Ectodermal cell (in vitro differentiated cells): Measurements from ENCODE around the gene PLP2.

Experiments
- H3K27ac ChIP-seq: 2 replicates; pipeline ENCODE4 v1.7.0; 2013; ENCODE audit warnings: mild to moderate bottlenecking, low read depth, low read length; ENCODE audit not compliant: insufficient read depth, poor library complexity, severe bottlenecking
- H3K27me3 ChIP-seq: 2 replicates; pipeline ENCODE4 v1.7.0; 2013; ENCODE audit warnings: mild to moderate bottlenecking, low read length; ENCODE audit not compliant: insufficient read depth, control insufficient read depth, poor library complexity, severe bottlenecking
- H3K36me3 ChIP-seq: one replicate; pipeline ENCODE4 v1.7.0; 2013; ENCODE audit warnings: low read length; ENCODE audit not compliant: control insufficient read depth, insufficient read depth
- H3K4me1 ChIP-seq: one replicate; pipeline ENCODE4 v1.7.0; 2013; ENCODE audit warnings: low read length; ENCODE audit not compliant: control insufficient read depth, insufficient read depth
- H3K4me3 ChIP-seq: 2 replicates; pipeline ENCODE4 v1.7.0; 2013; ENCODE audit warnings: low read depth, low read length, control low read depth; ENCODE audit not compliant: insufficient read depth
- H3K9me3 ChIP-seq: 2 replicates; pipeline ENCODE4 v1.7.0; 2013; ENCODE audit warnings: mild to moderate bottlenecking, low read length, moderate library complexity; ENCODE audit not compliant: control insufficient read depth
- WGBS, 2 experiments: methylation state at CpG; one replicate each; pipeline ENCODE4 v1.1.7; 2013; ENCODE audit warnings: missing lambda C conversion rate in 2 of 2; 5-methylcytosine and 5-hydroxymethylcytosine counted together

The PLP2 gene

DNA sequence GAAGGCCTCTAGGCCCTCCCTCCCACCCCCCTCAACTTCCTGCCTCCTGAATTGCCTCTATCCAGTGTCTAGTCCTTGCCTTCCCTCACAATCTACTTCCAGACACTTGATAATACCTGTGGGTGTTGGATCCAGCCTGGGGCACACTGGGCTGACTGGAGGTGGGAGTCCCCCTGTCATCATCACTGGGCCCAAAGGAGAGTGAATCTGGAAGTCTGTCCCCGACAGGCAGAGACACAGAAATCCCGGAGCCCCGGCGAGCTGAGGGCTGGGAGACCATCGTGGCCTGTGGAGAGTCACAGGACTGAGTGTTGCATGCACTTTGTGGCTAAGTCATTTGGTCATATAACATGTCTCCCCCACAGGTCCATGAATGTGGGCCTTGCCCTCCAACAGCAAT is 36.7 kb downstream of the PLP2 start:
- Histone ChIP-seq H3K4me1 (no peaks in the 10 kb centered on the region), H3K36me3 (no peaks in the 10 kb centered on the region), H3K27ac (no peak overlapping the region), H3K4me3 (no peak overlapping the region), H3K27me3 (no peaks in the 10 kb centered on the region), H3K9me3 (no peaks in the 10 kb centered on the region)
- 94 to 96% methylated on average over 5 of the region's 5 CpGs for WGBS, 2 experiments

DNA sequence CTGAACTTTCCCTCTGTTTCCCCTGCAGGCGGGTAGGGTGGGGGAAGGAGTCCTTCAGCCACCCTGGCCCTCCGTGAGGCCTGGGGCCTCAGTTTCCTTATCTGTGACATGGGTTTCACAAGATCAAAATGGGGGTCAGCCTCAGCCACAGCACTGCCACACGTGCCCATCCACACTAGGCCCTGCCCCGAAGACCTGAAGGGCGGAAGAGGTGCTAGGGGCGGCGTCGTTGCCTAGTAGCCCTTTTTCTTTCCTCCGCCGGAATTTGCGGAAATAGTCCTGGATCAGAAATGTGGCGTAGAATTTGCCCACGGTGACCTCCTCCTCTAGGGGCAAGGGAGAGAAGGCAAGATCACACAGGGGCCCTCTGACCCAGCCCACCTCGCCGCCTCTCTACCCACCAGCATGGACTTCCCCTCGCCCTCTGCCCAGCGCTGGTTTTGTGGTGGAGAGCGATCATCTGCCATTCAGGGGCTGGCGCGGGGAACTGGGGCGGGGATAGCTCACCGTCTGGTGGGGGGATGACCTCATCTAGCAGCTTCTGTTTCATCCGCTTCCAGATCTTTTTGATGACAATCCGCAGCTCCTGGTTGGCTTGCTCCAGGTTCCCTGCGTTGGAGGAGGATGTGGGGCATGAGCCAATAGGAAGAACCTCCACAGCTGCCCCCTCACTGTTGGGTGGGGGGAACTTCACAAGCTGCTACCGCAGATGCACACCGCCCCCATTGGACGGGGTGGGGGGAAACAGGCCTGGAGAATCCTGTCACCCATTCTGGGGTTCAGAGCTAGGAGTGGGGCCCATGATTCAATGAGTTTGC is 37.9 kb downstream of the PLP2 start:
- Histone ChIP-seq H3K4me3 (no peak overlapping the region), H3K4me1 (no peaks in the 10 kb centered on the region), H3K27ac (no peak overlapping the region), H3K36me3 (no peaks in the 10 kb centered on the region), H3K9me3 (no peaks in the 10 kb centered on the region), H3K27me3 (no peaks in the 10 kb centered on the region)
- 73 to 74% methylated on average over 28 of the region's 28 CpGs for WGBS, 2 experiments

DNA sequence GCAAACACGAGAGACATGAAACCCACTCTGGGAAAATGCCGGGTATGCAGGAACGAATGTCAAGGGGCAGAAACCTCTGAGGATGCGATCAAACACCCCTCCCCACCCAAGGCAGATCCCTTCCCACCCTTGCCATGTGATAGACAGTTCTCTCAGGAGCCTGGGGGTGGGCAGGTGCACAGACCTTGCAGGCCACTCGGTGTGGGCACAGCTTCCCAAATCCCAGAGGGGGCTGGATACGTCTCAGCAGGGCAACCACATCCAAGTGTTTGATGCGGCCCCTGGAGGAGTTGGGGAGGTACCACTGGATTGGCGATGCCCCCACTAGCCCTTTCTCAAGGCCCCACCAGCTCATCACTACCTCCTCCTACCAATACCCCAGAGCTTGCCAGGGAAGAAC is 38.7 kb downstream of the PLP2 start:
- Histone ChIP-seq H3K4me3 (no peak overlapping the region), H3K36me3 (no peaks in the 10 kb centered on the region), H3K27me3 (no peaks in the 10 kb centered on the region), H3K9me3 (no peaks in the 10 kb centered on the region), H3K4me1 (no peaks in the 10 kb centered on the region), H3K27ac (no peak overlapping the region)
- WGBS, 2 experiments, result 91 to 95% methylated on average over 7 to 8 of the region's 8 CpGs

DNA sequence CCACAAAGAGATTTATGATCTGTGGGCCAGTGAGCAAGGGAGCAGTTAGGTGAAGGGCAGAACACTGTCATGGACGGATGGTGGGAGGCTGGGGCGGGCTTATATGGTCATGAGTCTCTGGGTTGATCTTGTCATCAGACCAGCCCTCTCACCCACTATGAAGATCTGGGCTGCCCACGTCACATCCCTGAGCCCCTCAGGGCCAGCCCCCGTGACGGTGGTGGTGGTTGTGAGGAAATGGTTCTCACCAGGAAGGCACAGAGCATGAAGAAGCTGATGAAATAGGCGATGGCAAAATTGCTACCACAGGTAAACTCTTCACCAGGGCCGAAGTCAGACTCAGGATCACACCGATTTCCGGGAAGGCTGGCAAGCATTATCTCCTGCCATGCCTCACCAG is 39.4 kb downstream of the PLP2 start:
- Histone ChIP-seq H3K36me3 (no peaks in the 10 kb centered on the region), H3K4me1 (no peaks in the 10 kb centered on the region), H3K9me3 (no peaks in the 10 kb centered on the region), H3K27me3 (no peaks in the 10 kb centered on the region), H3K4me3 (no peak overlapping the region), H3K27ac (no peak overlapping the region)
- 91 to 95% methylated on average over 9 of the region's 9 CpGs for WGBS, 2 experiments

DNA sequence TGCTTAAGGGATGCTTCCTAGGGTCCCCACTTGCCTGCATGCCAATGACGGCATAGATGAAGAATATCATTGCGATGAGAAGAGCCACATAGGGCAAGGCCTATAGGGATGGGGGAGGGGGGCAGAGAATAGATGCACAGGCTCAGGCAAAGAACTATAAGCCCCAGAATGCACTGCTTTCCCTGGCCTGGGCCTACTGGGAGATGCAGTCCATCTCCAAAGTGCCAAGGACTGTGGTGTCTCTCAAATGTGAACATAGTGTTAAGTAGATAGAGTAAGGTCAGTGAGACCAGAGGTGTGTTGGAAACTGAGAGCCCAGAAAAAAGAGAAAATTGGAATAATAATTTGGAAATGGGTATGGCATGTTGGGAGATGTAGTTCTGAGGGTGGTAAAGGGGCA is 40.5 kb downstream of the PLP2 start:
- no peaks in the 10 kb centered on the region for H3K4me1 ChIP-seq
- no peaks in the 10 kb centered on the region for H3K9me3 ChIP-seq
- no peak overlapping the region for H3K4me3 ChIP-seq
- H3K36me3 ChIP-seq, result no peaks in the 10 kb centered on the region
- no peaks in the 10 kb centered on the region for H3K27me3 ChIP-seq
- no peak overlapping the region for H3K27ac ChIP-seq
- WGBS, 2 experiments, result 94% methylated on average over 2 of the region's 2 CpGs

DNA sequence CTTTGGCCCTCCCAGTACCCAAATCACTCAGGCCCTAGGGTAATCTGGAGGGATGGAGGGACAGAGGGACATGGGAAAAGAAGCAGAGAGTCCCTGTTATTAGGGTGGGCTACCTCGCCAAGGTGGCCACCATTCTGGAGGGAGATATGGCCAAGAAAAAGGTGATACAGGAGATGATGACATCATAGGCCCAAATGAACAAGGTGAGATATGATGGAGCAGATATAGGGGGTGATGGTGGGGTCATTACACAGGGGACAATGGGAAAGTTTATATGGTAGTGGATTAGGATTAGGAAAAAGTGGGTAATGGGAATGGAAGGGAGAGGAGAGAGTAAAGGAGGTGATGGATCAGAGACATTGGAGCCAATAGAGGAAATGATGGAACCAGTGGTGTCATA is 41.2 kb downstream of the PLP2 start:
- Histone ChIP-seq H3K36me3 (no peaks in the 10 kb centered on the region), H3K27ac (no peak overlapping the region), H3K4me1 (no peaks in the 10 kb centered on the region), H3K9me3 (no peaks in the 10 kb centered on the region), H3K4me3 (no peak overlapping the region), H3K27me3 (no peaks in the 10 kb centered on the region)
- WGBS, 2 experiments, result 66 to 72% methylated on average over 1 of the region's 1 CpG

DNA sequence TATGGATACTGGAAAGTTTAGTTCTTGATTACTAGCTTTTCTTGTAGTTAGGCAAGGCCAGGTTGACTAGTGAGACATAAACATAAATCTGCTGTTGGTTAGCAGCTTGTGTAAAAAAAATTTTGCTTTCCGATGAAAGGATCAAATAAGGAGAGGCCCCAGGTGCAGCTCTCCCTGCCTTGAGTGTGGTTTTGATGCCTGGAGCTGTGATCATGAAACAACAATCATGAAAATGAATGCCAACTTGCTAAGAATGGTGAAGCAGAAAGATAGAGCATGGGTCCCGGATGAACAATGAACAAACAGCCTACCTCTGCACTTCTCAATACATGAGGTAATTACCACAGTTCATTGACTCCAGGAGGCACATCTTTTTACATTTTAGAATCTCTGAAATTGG is 42.7 kb downstream of the PLP2 start:
- WGBS, 2 experiments, result 92 to 93% methylated on average over 2 of the region's 2 CpGs

DNA sequence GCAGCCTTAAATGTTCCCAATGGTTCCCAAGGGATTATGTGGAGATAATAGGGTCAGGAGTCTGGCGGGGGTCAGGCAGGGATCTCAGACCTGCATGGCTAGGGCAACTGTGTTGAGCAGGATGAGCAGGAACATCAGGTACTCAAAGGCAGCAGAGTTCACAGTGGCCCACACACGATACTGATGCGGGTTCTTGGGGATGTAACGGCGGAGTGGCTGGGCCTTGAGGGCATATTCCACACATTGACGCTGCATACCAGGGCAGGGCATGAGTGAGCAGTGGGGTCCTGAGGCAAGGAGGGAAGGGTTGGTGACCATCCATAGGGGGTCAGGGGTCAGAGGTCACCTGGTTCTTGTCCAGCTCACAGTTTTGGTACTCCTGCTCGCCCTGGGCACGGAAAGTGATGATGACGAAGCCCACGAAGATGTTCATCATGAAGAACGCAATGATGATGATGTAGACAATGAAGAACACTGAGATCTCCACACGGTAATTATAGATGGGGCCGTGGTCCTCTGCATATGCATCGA is 43.4 kb downstream of the PLP2 start:
- Histone ChIP-seq H3K27ac (no peak overlapping the region), H3K9me3 (no peaks in the 10 kb centered on the region), H3K4me1 (no peaks in the 10 kb centered on the region), H3K36me3 (no peaks in the 10 kb centered on the region), H3K4me3 (no peak overlapping the region), H3K27me3 (no peaks in the 10 kb centered on the region)
- 92 to 94% methylated on average over 14 of the region's 14 CpGs for whole genome bisulfite sequencing, 2 experiments

More for the DNA sequence above, 42.7 kb downstream of the PLP2 start:
- H3K9me3 ChIP-seq, result no peaks in the 10 kb centered on the region
- no peaks in the 10 kb centered on the region for H3K27me3 ChIP-seq
- no peak overlapping the region for H3K27ac ChIP-seq
- H3K4me1 ChIP-seq, result no peaks in the 10 kb centered on the region
- no peaks in the 10 kb centered on the region for H3K36me3 ChIP-seq
- no peak overlapping the region for H3K4me3 ChIP-seq

DNA sequence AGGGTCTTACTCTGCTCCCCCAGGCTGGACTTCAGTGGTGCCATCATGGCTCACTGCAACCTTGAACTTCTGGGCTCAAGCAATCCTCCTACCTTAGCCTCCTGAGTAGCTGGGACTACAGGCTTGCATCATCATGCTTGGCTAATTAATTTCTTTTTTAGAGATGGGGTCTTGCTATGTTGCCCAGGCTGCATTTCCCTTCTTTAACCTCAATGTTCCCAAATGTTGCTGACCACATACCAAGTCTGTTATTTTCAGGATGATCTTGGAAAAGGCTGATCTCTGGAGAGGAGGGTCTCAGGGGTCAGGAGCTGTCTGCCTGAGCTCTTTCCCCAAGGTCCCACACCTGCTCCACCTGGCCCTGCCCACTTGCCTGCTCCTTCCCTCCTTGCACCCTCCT is 48.4 kb downstream of the PLP2 start:
- H3K27ac ChIP-seq, result no peak overlapping the region
- H3K36me3 ChIP-seq, result no peaks in the 10 kb centered on the region
- H3K9me3 ChIP-seq, result no peaks in the 10 kb centered on the region
- H3K27me3 ChIP-seq, result no peaks in the 10 kb centered on the region
- H3K4me3 ChIP-seq, result no peak overlapping the region
- no peaks in the 10 kb centered on the region for H3K4me1 ChIP-seq

DNA sequence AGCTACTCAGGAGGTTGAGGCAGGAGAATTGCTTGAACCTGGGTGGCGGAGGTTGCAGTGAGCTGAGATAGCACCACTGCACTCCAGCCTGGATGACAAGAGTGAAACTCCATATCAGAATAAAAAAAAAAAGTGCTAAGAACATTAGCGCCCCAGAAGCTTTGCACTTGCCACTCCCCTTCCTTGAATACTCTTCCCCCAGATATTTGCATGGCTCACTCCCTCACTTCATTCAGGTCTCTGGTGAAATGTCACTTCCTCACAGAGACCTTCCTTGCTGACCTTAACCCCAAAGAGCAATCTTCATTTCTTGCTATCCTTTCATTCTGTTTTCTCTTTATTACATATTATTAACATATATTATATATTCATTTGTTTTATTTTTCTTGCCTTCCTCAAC is 50.2 kb downstream of the PLP2 start:
- Histone ChIP-seq H3K9me3 (no peaks in the 10 kb centered on the region), H3K36me3 (no peaks in the 10 kb centered on the region), H3K4me1 (no peaks in the 10 kb centered on the region), H3K27me3 (no peaks in the 10 kb centered on the region), H3K27ac (no peak overlapping the region), H3K4me3 (no peak overlapping the region)
- WGBS, 2 experiments, result 69 to 73% methylated on average over 2 of the region's 2 CpGs
